ENCODE data around the gene DNLZ.

The DNLZ gene

GRCh38 chr9:136379401-136379800 is 15.9 kb upstream of the DNLZ start:
- Histone ChIP-seq H3K36me3 (ENCODE audit: control insufficient read depth, insufficient read depth, low read length) (no peaks in the 10 kb centered on the region), H3K27me3 (ENCODE audit: control insufficient read depth, insufficient read depth, low read length) (no peaks in the 10 kb centered on the region), H3K9me3 (ENCODE audit: control insufficient read depth, low read length) (no peaks in the 10 kb centered on the region), H3K4me1 (ENCODE audit: control insufficient read depth, insufficient read depth, low read length) (no peaks in the 10 kb centered on the region), H3K9ac (ENCODE audit: low read length) (no peak overlapping the region), H3K4me3 (ENCODE audit: low read length) (no peak overlapping the region)

GRCh38 chr9:136379003-136379287 is 15.4 kb upstream of the DNLZ start:
- Histone ChIP-seq H3K4me1 (ENCODE audit: control insufficient read depth, insufficient read depth, low read length) (no peaks in the 10 kb centered on the region), H3K9me3 (ENCODE audit: control insufficient read depth, low read length) (no peaks in the 10 kb centered on the region), H3K4me3 (ENCODE audit: low read length) (no peak overlapping the region), H3K9ac (ENCODE audit: low read length) (no peak overlapping the region), H3K27me3 (ENCODE audit: control insufficient read depth, insufficient read depth, low read length) (no peaks in the 10 kb centered on the region), H3K36me3 (ENCODE audit: control insufficient read depth, insufficient read depth, low read length) (no peaks in the 10 kb centered on the region)

GRCh38 chr9:136378170-136379002 is 14.8 kb upstream of the DNLZ start:
- Histone ChIP-seq H3K4me1 (ENCODE audit: control insufficient read depth, insufficient read depth, low read length) (no peaks in the 10 kb centered on the region), H3K36me3 (ENCODE audit: control insufficient read depth, insufficient read depth, low read length) (no peaks in the 10 kb centered on the region), H3K9ac (ENCODE audit: low read length) (no peak overlapping the region), H3K27me3 (ENCODE audit: control insufficient read depth, insufficient read depth, low read length) (no peaks in the 10 kb centered on the region), H3K4me3 (ENCODE audit: low read length) (no peak overlapping the region), H3K9me3 (ENCODE audit: control insufficient read depth, low read length) (no peaks in the 10 kb centered on the region)

- H3K9ac ChIP-seq (ENCODE audit: low read length) = no peak overlapping the region
- no peaks in the 10 kb centered on the region for H3K27me3 ChIP-seq (ENCODE audit: control insufficient read depth, insufficient read depth, low read length)
- peaks cover 6% of the 10 kb centered on the region for H3K4me1 ChIP-seq (ENCODE audit: control insufficient read depth, insufficient read depth, low read length)
- no peaks in the 10 kb centered on the region for H3K9me3 ChIP-seq (ENCODE audit: control insufficient read depth, low read length)
- H3K4me3 ChIP-seq (ENCODE audit: low read length) = no peak overlapping the region
- no peaks in the 10 kb centered on the region for H3K36me3 ChIP-seq (ENCODE audit: control insufficient read depth, insufficient read depth, low read length)
Measured at GRCh38 chr9:136377341-136378169, 14.0 kb upstream of the DNLZ start.

GRCh38 chr9:136376457-136376856 is 12.9 kb upstream of the DNLZ start:
- Histone ChIP-seq H3K9ac (ENCODE audit: low read length) (no peak overlapping the region), H3K9me3 (ENCODE audit: control insufficient read depth, low read length) (no peaks in the 10 kb centered on the region), H3K4me1 (ENCODE audit: control insufficient read depth, insufficient read depth, low read length) (peaks cover 8% of the 10 kb centered on the region), H3K27me3 (ENCODE audit: control insufficient read depth, insufficient read depth, low read length) (no peaks in the 10 kb centered on the region), H3K4me3 (ENCODE audit: low read length) (no peak overlapping the region), H3K36me3 (ENCODE audit: control insufficient read depth, insufficient read depth, low read length) (no peaks in the 10 kb centered on the region)

- H3K27me3 ChIP-seq (ENCODE audit: control insufficient read depth, insufficient read depth, low read length) = no peaks in the 10 kb centered on the region
- H3K36me3 ChIP-seq (ENCODE audit: control insufficient read depth, insufficient read depth, low read length) = no peaks in the 10 kb centered on the region
Measured at GRCh38 chr9:136375096-136375495, 11.6 kb upstream of the DNLZ start.

GRCh38 chr9:136374183-136374575 is 10.6 kb upstream of the DNLZ start:
- Histone ChIP-seq H3K4me3 (ENCODE audit: low read length) (no peak overlapping the region), H3K27me3 (ENCODE audit: control insufficient read depth, insufficient read depth, low read length) (no peaks in the 10 kb centered on the region), H3K9me3 (ENCODE audit: control insufficient read depth, low read length) (no peaks in the 10 kb centered on the region), H3K4me1 (ENCODE audit: control insufficient read depth, insufficient read depth, low read length) (peaks cover 8% of the 10 kb centered on the region), H3K9ac (ENCODE audit: low read length) (no peak overlapping the region), H3K36me3 (ENCODE audit: control insufficient read depth, insufficient read depth, low read length) (no peaks in the 10 kb centered on the region)

More at GRCh38 chr9:136375096-136375495, 11.6 kb upstream of the DNLZ start:
- Histone ChIP-seq H3K4me1 (ENCODE audit: control insufficient read depth, insufficient read depth, low read length) (peaks cover 8% of the 10 kb centered on the region), H3K4me3 (ENCODE audit: low read length) (no peak overlapping the region), H3K9me3 (ENCODE audit: control insufficient read depth, low read length) (no peaks in the 10 kb centered on the region), H3K9ac (ENCODE audit: low read length) (no peak overlapping the region)

GRCh38 chr9:136373300-136374182 is 10.0 kb upstream of the DNLZ start, which contains the start of gene CARD9:
Gene CARD9, minus strand, starts transcription at chr9:136373669. Its CDS starts 1,591 bp downstream, at chr9:136372078.
- Histone ChIP-seq H3K4me1 (ENCODE audit: control insufficient read depth, insufficient read depth, low read length) (peaks cover 8% of the 10 kb centered on the region), H3K4me3 (ENCODE audit: low read length) (no peak within 1 kb of the TSS), H3K9me3 (ENCODE audit: control insufficient read depth, low read length) (no peaks in the 10 kb centered on the region), H3K36me3 (ENCODE audit: control insufficient read depth, insufficient read depth, low read length) (no peaks in the 10 kb centered on the region), H3K9ac (ENCODE audit: low read length) (peak within 1 kb of the TSS; percentile 17), H3K27me3 (ENCODE audit: control insufficient read depth, insufficient read depth, low read length) (no peaks in the 10 kb centered on the region)

- Histone ChIP-seq H3K9ac (ENCODE audit: low read length) (peak overlapping the region; percentile 17), H3K4me3 (ENCODE audit: low read length) (no peak overlapping the region), H3K27me3 (ENCODE audit: control insufficient read depth, insufficient read depth, low read length) (no peaks in the 10 kb centered on the region), H3K4me1 (ENCODE audit: control insufficient read depth, insufficient read depth, low read length) (peaks cover 8% of the 10 kb centered on the region), H3K36me3 (ENCODE audit: control insufficient read depth, insufficient read depth, low read length) (no peaks in the 10 kb centered on the region), H3K9me3 (ENCODE audit: control insufficient read depth, low read length) (no peaks in the 10 kb centered on the region)
Measured at GRCh38 chr9:136372561-136373299, 9.2 kb upstream of the DNLZ start.

- H3K36me3 ChIP-seq (ENCODE audit: control insufficient read depth, insufficient read depth, low read length) = no peaks in the 10 kb centered on the region
- no peaks in the 10 kb centered on the region for H3K27me3 ChIP-seq (ENCODE audit: control insufficient read depth, insufficient read depth, low read length)
- peaks cover 8% of the 10 kb centered on the region for H3K4me1 ChIP-seq (ENCODE audit: control insufficient read depth, insufficient read depth, low read length)
- H3K9me3 ChIP-seq (ENCODE audit: control insufficient read depth, low read length) = no peaks in the 10 kb centered on the region
- no peak overlapping the region for H3K4me3 ChIP-seq (ENCODE audit: low read length)
- peak overlapping the region; percentile 17 for H3K9ac ChIP-seq (ENCODE audit: low read length)
Measured at GRCh38 chr9:136372006-136372405, 8.5 kb upstream of the DNLZ start.

- Histone ChIP-seq H3K4me1 (ENCODE audit: control insufficient read depth, insufficient read depth, low read length) (peaks cover 8% of the 10 kb centered on the region), H3K27me3 (ENCODE audit: control insufficient read depth, insufficient read depth, low read length) (no peaks in the 10 kb centered on the region)
Measured at GRCh38 chr9:136371533-136371880, 8.0 kb upstream of the DNLZ start.

More at GRCh38 chr9:136371533-136371880, 8.0 kb upstream of the DNLZ start:
- Histone ChIP-seq H3K4me3 (ENCODE audit: low read length) (no peak overlapping the region), H3K36me3 (ENCODE audit: control insufficient read depth, insufficient read depth, low read length) (no peaks in the 10 kb centered on the region), H3K9me3 (ENCODE audit: control insufficient read depth, low read length) (no peaks in the 10 kb centered on the region), H3K9ac (ENCODE audit: low read length) (no peak overlapping the region)

Measured in mucosa of stomach (tissue), 1 donor.